Measurements from ENCODE around the gene TRIM5.
"Not testable (repeated sequence)": the region's sequence is repeated elsewhere in the genome, so short reads cannot be mapped to it uniquely, and the experiment has no call there.

The TRIM5 gene

GRCh38 chr11:5684646-5685362 lies at the start of gene TRIM5:
Gene TRIM5 (minus strand): TSS chr11:5685074. CDS start chr11:5680177, 4,897 bp downstream.
- peak; percentile 76 for DNase-seq

GRCh38 chr11:5727691-5728090 lies 42.8 kb upstream of the TRIM5 start:
- no peak for DNase-seq

GRCh38 chr11:5726351-5726750 lies 41.5 kb upstream of the TRIM5 start:
- no peak for DNase-seq

GRCh38 chr11:5722622-5723021 lies 37.7 kb upstream of the TRIM5 start:
- DNase-seq: no peak

GRCh38 chr11:5719703-5720495 lies 35.0 kb upstream of the TRIM5 start:
- DNase-seq: no peak

GRCh38 chr11:5716518-5716917 lies 31.6 kb upstream of the TRIM5 start:
- DNase-seq: not testable (repeated sequence)

- DNase-seq: no peak
Observed at GRCh38 chr11:5713695-5714094, 28.8 kb upstream of the TRIM5 start.

GRCh38 chr11:5712507-5712906 lies 27.6 kb upstream of the TRIM5 start:
- DNase-seq: no peak

- DNase-seq: no peak
Observed at GRCh38 chr11:5705688-5706087, 20.8 kb upstream of the TRIM5 start.

GRCh38 chr11:5703741-5704536 lies 19.1 kb upstream of the TRIM5 start:
- DNase-seq: no peak

GRCh38 chr11:5701055-5701577 lies 16.2 kb upstream of the TRIM5 start:
- no peak for DNase-seq

- DNase-seq: no peak
Observed at GRCh38 chr11:5700421-5701054, 15.7 kb upstream of the TRIM5 start.

GRCh38 chr11:5698281-5698680 lies 13.4 kb upstream of the TRIM5 start:
- DNase-seq: no peak

GRCh38 chr11:5696210-5696609 lies 11.3 kb upstream of the TRIM5 start:
- no peak for DNase-seq

GRCh38 chr11:5695580-5695979 lies 10.7 kb upstream of the TRIM5 start:
- DNase-seq: no peak

- no peak for DNase-seq
Observed at GRCh38 chr11:5694642-5695041, 9.8 kb upstream of the TRIM5 start.

GRCh38 chr11:5691964-5692361 lies 7.1 kb upstream of the TRIM5 start:
- no peak for DNase-seq

GRCh38 chr11:5691238-5691963 lies 6.5 kb upstream of the TRIM5 start:
- DNase-seq: not testable (repeated sequence)

- no peak for DNase-seq
Observed at GRCh38 chr11:5690736-5691135, 5.9 kb upstream of the TRIM5 start.

GRCh38 chr11:5690216-5690615 lies 5.3 kb upstream of the TRIM5 start:
- DNase-seq: no peak

GRCh38 chr11:5689551-5689983 lies 4.7 kb upstream of the TRIM5 start, which contains the start of gene TRIM22:
Gene TRIM22 (plus strand): TSS chr11:5689790. CDS start chr11:5696233, 6,443 bp downstream.
- no peak for DNase-seq

- no peak for DNase-seq
Observed at GRCh38 chr11:5688482-5688881, 3.6 kb upstream of the TRIM5 start.
